GM19328 (cell line): Measurements from ENCODE around the gene PALD1.

Experiments used
- ATAC-seq: cut with Tn5 transposase; IDR thresholded peaks from one replicate; pipeline ENCODE4 v1.9.1; 2021; ENCODE audit warnings: mild to moderate bottlenecking, moderate library complexity; ENCODE audit not compliant: unreplicated experiment

Gene PALD1

GRCh38 chr10:70504521-70505358, 26.2 kb downstream of the PALD1 start:
- ATAC-seq = no peak

- no peak for ATAC-seq
Observed at GRCh38 chr10:70505908-70506307, 27.3 kb downstream of the PALD1 start.

- ATAC-seq = no peak
Observed at GRCh38 chr10:70507966-70508365, 29.4 kb downstream of the PALD1 start.

DNA sequence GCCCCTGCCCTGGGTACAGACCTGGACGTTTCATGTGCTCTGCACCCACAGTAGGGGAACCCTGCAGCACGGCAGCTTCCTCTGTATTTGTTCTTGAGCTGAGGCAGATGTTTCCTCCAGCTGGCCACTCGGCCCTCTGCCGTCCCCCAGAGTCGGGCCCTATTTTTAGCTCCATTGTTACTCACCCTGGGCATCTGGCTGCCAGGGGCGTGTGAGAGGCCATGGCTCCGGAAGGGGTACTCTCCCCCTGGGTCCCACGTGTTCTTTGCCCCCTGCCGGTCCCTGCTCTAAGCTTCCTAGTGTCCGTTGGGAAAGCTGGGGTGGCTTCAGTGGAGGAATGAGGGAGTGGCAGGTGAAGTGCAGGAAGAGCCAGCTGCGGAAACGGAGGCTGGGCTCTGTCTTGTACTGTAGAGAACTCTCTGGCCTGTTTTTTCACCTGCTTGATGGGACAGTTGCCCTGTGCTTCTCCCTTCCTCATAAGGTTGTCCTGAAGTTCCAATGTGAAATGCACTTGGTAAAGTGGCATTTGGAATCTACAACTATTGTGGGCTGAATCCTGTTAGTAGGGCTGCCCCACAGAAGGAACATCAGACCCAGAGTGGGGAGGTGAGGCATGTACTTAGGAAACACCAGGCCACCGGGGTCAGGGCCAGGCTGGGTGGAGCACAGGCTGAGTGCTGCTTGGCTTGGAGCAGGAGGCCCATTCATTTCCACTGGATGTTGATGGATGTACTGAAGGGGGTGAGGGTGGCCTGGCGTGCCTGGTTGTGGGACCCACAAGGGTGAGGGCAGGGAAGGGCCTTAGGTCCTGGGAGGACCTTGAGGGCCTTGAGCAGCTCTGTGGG, 30.6 kb downstream of the PALD1 start:
- ATAC-seq = no peak

DNA sequence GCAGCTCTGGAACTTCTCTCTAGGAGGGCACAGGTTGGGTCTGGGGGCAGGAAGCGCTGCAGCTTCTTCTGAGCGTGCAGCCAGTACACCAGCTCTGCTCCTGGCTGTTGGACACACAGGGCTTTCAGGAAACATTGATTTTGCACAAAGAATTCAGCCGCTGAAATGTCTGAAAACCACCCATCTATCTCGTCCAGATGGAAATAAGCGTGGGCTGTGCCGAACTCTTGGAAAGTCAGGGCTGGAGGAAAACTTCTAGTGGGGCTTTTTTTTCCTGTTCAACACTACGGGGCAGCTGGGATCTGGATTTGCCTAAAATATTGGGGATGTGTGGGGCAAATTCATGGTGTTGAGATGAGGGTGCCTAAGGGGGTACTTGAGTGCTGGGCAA, 31.2 kb downstream of the PALD1 start:
- no peak for ATAC-seq

DNA sequence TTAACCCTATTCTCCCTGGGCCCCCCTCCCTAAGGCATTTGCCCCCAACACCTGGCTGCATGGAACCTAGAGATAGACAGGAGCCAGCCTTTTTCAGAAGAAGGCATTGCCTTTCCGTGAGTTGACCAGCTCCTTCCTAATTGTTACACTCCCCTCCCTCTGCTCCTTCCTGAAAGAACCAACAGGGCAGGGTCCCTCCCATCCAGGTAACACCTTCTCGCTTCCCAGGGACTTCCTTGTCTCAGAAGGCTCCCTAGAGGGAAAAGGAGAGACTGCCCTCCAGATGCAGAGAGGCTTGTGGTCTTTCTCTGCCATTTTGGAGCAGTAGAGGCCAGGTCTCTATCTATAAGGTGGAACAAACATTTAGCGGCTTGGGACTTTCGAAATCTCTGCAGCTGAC, 31.9 kb downstream of the PALD1 start:
- ATAC-seq = no peak

- ATAC-seq = no peak
Observed at GRCh38 chr10:70510904-70511303, 32.3 kb downstream of the PALD1 start.

GRCh38 chr10:70512149-70512639, 33.6 kb downstream of the PALD1 start:
- no peak for ATAC-seq

DNA sequence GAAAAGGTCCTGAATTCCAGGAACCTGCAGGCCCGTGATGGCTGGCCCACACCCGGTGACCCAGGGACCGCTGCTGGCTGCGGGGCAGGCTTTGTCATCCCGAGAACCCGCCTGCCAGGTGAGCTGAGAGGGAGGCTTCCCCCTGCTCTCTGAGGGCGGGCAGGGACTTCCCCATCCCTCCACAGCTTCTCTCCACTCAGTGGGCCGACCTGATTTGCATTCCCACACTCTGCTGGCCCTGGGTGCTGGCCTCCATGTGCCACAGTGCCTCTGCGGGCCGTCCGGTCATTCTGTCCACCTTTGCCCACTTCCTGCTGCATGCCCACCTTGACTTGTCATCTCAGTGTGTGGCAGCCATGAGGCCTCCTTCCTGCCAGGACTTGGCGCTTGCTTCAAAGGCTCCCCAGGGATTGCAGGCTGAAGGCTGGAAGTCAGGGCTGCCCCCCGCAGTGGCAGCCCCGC, 35.3 kb downstream of the PALD1 start:
- peak; percentile 81 for ATAC-seq

DNA sequence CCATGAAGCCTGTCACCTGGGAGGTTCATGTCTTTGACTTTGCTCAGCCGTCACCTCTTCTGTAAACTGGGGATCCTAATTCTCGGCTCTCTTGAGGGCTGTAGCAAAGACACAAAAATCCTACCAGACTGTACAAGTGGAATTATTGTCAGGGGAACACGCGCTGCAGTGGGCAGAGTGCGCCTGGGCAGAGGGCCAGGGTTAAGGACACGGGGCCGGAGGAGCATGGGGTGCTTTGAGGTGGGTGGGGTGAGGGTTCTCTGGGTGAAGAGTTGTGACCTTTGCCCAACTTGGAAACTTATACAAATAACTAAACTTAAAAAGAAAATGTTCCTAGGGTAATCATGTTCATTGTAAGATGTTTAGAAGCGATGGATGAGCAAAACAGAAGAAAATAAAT, 36.0 kb downstream of the PALD1 start:
- no peak for ATAC-seq

DNA sequence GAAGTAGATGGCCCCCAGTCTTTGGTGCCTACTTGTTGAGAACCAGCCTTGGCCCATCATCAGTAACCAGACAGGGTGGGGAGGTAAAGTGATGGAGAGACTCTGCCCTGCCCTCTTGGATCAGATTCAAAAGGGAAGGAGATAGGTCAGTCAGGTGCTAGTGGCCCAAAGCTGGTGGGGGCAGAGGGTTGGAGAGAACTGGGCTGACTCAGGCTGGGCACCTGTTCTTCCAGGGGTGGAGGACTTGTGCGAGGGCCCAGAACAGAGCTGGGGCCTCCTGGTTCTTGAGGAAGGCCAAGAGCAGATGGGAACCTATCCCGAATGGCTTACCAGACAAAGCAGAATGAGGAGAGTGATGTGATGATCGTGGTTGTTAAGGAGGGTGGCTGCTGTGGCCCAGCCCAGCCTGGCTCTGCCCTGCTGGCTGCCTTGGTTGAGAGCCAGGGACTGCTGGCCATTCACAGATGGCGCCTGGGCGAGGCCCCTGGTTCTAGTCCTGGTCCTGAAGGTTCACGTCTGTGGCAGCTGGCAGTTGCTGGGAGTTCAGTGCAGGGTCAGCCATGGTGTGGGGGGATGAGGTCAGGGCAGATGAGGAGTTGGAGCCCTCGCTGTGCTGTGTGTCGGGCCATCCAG, 36.6 kb downstream of the PALD1 start:
- ATAC-seq = no peak

DNA sequence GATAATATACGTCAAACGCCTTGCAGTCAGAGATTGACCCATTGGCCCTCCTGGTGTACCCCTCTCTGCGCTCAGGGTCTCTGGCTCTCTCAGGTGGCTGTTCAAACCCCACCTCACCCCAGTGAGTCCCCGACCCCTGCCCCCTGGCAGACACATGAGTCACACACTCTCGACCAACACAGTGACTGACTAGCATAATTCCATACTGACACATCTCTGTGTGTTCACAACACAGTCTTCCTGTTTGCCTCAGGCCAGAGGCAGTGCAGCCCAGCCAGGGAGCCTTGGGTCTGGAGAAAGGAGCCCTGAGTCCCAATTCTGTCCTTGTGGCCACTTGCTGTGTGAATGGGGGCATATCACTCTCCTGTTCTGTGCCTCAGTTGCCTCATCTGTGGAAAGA, 40.1 kb downstream of the PALD1 start:
- no peak for ATAC-seq

- no peak for ATAC-seq
Observed at GRCh38 chr10:70523057-70523456, 44.5 kb downstream of the PALD1 start.

GRCh38 chr10:70523549-70523948, 45.0 kb downstream of the PALD1 start:
- ATAC-seq = no peak

DNA sequence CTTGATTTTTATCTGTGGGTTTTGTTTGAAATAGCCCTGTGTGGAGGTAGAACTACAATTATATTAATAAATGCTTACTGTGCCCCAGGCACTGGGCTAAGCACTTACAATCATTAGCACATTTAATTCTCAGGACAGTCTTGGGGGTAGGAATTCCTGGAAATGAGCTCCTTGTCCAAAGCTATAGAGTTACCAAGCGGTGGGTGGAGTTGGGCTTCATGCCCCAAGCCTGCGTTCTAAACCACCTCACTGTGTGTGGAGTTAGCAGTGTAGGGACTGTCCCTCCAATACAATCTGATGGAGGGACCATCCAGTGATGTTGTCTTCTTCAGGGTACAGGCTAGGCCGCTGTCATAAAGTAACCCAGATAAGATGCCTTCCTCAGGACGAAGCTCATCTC, 49.7 kb downstream of the PALD1 start:
- ATAC-seq = no peak

- no peak for ATAC-seq
Observed at GRCh38 chr10:70528741-70529362, 50.3 kb downstream of the PALD1 start.

DNA sequence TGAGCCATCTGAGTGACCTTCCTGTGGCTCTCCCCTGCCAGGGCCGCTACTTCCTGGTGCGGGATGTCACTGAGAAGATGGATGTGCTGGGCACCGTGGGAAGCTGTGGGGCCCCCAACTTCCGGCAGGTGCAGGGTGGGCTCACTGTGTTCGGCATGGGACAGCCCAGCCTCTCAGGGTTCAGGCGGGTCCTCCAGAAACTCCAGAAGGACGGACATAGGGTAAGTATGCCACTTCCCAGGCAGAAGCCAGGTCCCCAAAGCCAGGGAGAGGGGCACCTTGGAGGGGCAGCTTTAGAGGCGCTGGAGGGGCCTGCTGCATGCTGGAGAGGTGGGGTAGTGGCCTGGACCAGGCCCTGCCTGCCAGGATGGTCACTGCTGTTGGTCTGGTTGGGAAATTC, 51.3 kb downstream of the PALD1 start:
- no peak for ATAC-seq

DNA sequence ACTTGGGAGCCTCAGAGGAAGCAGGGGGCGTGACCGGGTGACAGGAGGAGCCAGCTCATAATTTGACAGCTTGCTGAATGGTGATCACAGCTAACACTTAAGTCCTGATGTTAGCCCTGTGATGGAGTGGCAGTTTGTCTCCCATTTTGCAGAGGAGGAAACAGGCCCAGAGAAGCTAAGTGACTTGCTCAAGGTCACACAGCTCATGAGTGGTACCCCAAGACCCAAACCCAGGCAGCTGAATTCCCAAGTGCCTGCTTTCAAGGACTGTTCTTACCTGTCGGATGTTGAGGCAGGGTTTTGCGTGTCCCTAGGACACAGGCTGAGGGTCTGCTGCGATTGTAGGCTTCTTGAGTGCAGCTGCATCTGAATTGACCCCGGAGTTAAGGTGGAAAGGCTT, 51.7 kb downstream of the PALD1 start:
- ATAC-seq = no peak

DNA sequence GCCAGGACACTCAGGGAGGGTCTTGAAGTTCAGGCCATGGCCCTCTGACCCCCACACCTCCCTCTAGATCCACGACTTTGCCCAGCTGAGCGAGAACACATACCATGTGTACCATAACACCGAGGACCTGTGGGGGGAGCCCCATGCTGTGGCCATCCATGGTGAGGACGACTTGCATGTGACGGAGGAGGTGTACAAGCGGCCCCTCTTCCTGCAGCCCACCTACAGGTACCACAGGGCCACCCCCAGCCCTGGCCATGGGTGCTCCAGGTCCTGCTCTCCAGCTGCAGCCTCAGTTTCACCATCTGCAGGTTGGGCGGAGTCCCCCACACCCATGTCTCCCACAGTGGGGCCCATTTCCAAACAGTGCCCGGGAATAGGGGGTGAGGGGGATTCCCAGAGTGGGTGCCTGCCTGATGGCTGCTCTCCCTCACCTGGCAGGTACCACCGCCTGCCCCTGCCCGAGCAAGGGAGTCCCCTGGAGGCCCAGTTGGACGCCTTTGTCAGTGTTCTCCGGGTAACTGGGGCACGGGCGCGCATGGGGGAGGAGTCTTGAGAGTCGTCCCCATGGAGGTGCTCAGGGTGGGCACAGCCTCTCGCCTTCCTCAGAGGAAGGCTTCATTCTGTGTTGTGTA, 54.1 kb downstream of the PALD1 start:
- ATAC-seq = no peak

DNA sequence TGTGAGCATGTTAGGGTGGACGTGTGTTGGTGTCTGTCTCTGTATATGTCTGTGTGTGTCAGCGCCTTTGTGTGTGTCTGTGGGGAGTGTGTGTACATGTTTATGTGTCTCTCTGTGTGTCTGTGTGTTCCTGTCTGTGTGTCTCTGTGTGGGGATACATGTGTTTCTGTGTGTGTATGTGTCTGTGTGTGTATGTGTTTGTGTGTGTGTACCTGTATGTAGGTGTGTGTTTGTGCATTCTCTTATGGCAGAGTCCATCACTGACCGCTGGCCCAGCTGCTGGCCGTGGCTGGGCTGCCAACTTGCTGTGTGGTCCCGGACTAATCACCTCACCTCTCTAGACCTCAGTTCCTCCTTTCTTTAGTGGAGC, 54.6 kb downstream of the PALD1 start:
- ATAC-seq = no peak

- no peak for ATAC-seq
Observed at GRCh38 chr10:70534281-70534680, 55.7 kb downstream of the PALD1 start.
